Vagina (tissue), 2 donors: ENCODE results near the gene ZNF423. TPM values are rescaled to one million over a fixed set of nuclear protein-coding genes. Genes with fewer than 3 reads are reported as not detected.

ENCODE experiments used
- DNase-seq, 2 donors: peaks; one replicate each; pipeline ENCODE4 v3.0.0-alpha.2; 2017; ENCODE audit errors: extremely low spot score in 2 of 2
- H3K27ac ChIP-seq: fragments of 200-600 bp; sonication (generic); one replicate; pipeline ENCODE4 v1.5.1; 2019
- H3K27me3 ChIP-seq: fragments of 200-600 bp; sonication (generic); one replicate; pipeline ENCODE4 v1.5.1; 2019
- H3K36me3 ChIP-seq, 2 donors: fragments of 200-600 bp; sonication (generic); one replicate each; pipeline ENCODE4 v1.5.1; 2017 to 2019
- H3K4me1 ChIP-seq: fragments of 200-600 bp; sonication (generic); one replicate; pipeline ENCODE4 v1.5.1; 2019
- H3K4me3 ChIP-seq, 2 donors: fragments of 200-600 bp; sonication (generic); 1 replicate in 1 of 2; 2 replicates in 1 of 2; pipeline ENCODE4 v1.5.1; 2016 to 2019
- H3K9me3 ChIP-seq: fragments of 200-600 bp; sonication (generic); one replicate; pipeline ENCODE4 v1.5.1; 2019
- POLR2A ChIP-seq, 2 donors: fragments of 450-650 bp; IDR thresholded peaks; one replicate each; pipeline ENCODE4 v1.6.1; 2017; ENCODE audit warnings: antibody characterized with exemption in 2 of 2, mild to moderate bottlenecking in 2 of 2, moderate library complexity in 2 of 2
- POLR2AphosphoS5 ChIP-seq, 2 donors: sonication (generic); formaldehyde crosslinking; IDR thresholded peaks; one replicate each; pipeline ENCODE4 v1.9.0; 2017; ENCODE audit warnings: antibody characterized with exemption in 2 of 2, mild to moderate bottlenecking in 2 of 2, low read depth in 1 of 2; ENCODE audit not compliant: insufficient read depth in 1 of 2
- intact Hi-C: fragments of 100-400 bp; cut with DNase I; formaldehyde crosslinking; loops from one replicate; pipeline ENCODE4 v1.15.1; 2023
- total RNA-seq: library from RNA; depleted of rRNA; stranded (reverse); fragments of >200 nt; gene quantifications from one replicate; pipeline ENCODE4 v1.2.3, GENCODE V29; 2016
- TF ChIP-seq, protein P1 (sequence below), 3 experiments: fragments of 450-650 bp in 2 of 3; fragments of 200-600 bp in 1 of 3; sonication (generic) in 1 of 3; IDR thresholded peaks; one replicate each; pipeline ENCODE4 v1.5.1; 2017 to 2019; ENCODE audit warnings: antibody characterized with exemption in 3 of 3, mild to moderate bottlenecking in 2 of 3, moderate library complexity in 2 of 3

ZNF423 gene
- total RNA-seq, 1 donor from 2014 or later = 10.3 TPM

DNA sequence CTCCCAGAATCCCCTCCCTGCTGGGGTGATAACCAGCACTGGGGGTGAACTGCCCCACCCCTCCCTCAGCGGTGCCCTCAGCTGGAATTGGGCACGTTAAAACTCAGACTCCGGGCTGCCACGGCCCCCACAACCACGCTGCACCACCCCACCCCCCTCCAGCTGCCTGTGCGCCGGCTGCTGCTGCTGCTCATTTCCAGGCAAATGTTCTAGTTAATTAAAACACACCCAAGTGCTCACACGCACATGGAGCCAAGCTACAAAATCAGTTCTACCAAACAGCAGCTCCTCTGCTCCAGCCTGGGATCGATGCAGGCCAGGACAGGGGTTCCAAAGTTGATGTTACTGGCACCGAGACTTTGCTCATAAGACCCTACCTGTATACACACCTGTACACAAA, 180.5 kb downstream of the ZNF423 start:
- TF ChIP-seq POLR2A (IDR thresholded peaks at IDR 0.05) (no peak), POLR2AphosphoS5 (IDR thresholded peaks at IDR 0.05; ENCODE audit: insufficient read depth in 1 of 2, low read depth in 1 of 2) (no peak)
- TF ChIP-seq, protein P1, sequence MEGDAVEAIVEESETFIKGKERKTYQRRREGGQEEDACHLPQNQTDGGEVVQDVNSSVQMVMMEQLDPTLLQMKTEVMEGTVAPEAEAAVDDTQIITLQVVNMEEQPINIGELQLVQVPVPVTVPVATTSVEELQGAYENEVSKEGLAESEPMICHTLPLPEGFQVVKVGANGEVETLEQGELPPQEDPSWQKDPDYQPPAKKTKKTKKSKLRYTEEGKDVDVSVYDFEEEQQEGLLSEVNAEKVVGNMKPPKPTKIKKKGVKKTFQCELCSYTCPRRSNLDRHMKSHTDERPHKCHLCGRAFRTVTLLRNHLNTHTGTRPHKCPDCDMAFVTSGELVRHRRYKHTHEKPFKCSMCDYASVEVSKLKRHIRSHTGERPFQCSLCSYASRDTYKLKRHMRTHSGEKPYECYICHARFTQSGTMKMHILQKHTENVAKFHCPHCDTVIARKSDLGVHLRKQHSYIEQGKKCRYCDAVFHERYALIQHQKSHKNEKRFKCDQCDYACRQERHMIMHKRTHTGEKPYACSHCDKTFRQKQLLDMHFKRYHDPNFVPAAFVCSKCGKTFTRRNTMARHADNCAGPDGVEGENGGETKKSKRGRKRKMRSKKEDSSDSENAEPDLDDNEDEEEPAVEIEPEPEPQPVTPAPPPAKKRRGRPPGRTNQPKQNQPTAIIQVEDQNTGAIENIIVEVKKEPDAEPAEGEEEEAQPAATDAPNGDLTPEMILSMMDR (IDR thresholded peaks at IDR 0.05) = no peak
- Histone ChIP-seq H3K4me3 (no peak overlapping the region), H3K4me1 (no peaks in the 10 kb centered on the region), H3K9me3 (no peaks in the 10 kb centered on the region), H3K27ac (no peak overlapping the region), H3K27me3 (no peaks in the 10 kb centered on the region), H3K36me3 (no peaks in the 10 kb centered on the region)
- DNase-seq = no peak
- intact Hi-C loops = no loop called here

DNA sequence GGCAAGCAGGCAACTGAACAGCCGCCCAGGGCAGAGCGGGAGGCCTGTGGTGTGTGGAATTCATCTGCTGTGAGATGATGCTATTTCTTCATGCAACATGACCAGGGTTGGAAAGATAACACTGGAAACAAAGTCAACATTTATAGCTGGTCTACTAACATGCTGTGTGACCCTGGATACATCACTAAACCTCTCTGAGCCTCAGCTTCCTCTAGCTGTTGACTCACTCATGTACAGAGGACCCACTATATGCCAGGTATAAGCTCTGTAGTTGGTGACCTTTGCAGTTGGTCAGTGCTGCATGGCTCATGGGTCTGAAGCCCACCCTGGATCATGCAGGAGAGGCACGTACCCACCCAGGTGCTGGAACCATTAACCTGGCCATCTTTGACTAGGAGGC, 180.9 kb downstream of the ZNF423 start:
- Histone ChIP-seq H3K4me1 (no peaks in the 10 kb centered on the region), H3K27ac (no peak overlapping the region), H3K4me3 (no peak overlapping the region), H3K27me3 (no peaks in the 10 kb centered on the region), H3K36me3 (no peaks in the 10 kb centered on the region), H3K9me3 (no peaks in the 10 kb centered on the region)
- DNase-seq = no peak
- no peak for TF ChIP-seq POLR2A (IDR thresholded peaks at IDR 0.05)
- TF ChIP-seq POLR2AphosphoS5 (IDR thresholded peaks at IDR 0.05; ENCODE audit: insufficient read depth in 1 of 2, low read depth in 1 of 2) = no peak
- TF ChIP-seq, protein P1 (IDR thresholded peaks at IDR 0.05) = no peak
- intact Hi-C loops = no loop called here

DNA sequence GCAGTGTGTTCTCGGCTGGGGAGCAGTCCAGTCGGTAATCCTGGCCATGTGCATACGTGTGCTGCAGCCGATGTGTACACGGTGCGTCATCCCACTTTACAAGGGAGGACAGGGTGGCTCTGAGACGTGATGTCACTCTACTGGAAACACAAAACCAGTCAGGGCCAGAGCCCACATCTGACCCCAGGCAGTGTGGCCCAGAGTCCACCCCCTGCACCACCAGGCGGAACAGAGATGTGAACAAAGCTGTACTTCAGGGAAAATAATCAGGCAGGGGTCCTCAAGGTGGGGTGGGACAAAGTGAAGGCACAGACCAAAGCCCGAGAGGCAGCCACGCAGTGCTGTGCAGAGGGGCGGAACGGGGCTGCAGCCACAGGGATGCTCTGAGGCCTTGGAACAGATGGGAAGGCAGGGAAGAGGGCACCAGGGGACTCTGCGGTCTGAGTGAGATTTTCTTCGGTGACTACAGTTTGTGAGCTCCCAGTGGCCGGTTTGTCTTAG, 181.5 kb downstream of the ZNF423 start:
- no peaks in the 10 kb centered on the region for H3K27me3 ChIP-seq
- DNase-seq = no peak
- TF ChIP-seq POLR2A (IDR thresholded peaks at IDR 0.05) = no peak
- TF ChIP-seq POLR2AphosphoS5 (IDR thresholded peaks at IDR 0.05; ENCODE audit: insufficient read depth in 1 of 2, low read depth in 1 of 2) = no peak
- TF ChIP-seq, protein P1 (IDR thresholded peaks at IDR 0.05) = no peak

GRCh38 chr16:49673442-49673841, 182.5 kb downstream of the ZNF423 start:
- Histone ChIP-seq H3K4me1 (no peaks in the 10 kb centered on the region), H3K9me3 (no peaks in the 10 kb centered on the region), H3K27me3 (no peaks in the 10 kb centered on the region), H3K27ac (no peak overlapping the region), H3K4me3 (no peak overlapping the region), H3K36me3 (no peaks in the 10 kb centered on the region)
- TF ChIP-seq POLR2A (IDR thresholded peaks at IDR 0.05) = no peak
- TF ChIP-seq, protein P1 (IDR thresholded peaks at IDR 0.05) = no peak
- TF ChIP-seq POLR2AphosphoS5 (IDR thresholded peaks at IDR 0.05; ENCODE audit: insufficient read depth in 1 of 2, low read depth in 1 of 2) = no peak
- DNase-seq = no peak
- intact Hi-C loops = no loop called here

More for the DNA sequence above, 181.5 kb downstream of the ZNF423 start:
- H3K27ac ChIP-seq = no peak overlapping the region
- no peak overlapping the region for H3K4me3 ChIP-seq
- intact Hi-C loops = no loop called here
- H3K4me1 ChIP-seq = no peaks in the 10 kb centered on the region
- no peaks in the 10 kb centered on the region for H3K9me3 ChIP-seq
- no peaks in the 10 kb centered on the region for H3K36me3 ChIP-seq

- no peak overlapping the region for H3K27ac ChIP-seq
- no peaks in the 10 kb centered on the region for H3K9me3 ChIP-seq
- no peak for TF ChIP-seq POLR2A (IDR thresholded peaks at IDR 0.05)
- TF ChIP-seq POLR2AphosphoS5 (IDR thresholded peaks at IDR 0.05; ENCODE audit: insufficient read depth in 1 of 2, low read depth in 1 of 2) = no peak
- no peak for DNase-seq
- intact Hi-C loops = no loop called here
- no peak overlapping the region for H3K4me3 ChIP-seq
- no peaks in the 10 kb centered on the region for H3K27me3 ChIP-seq
- H3K36me3 ChIP-seq = no peaks in the 10 kb centered on the region
- no peaks in the 10 kb centered on the region for H3K4me1 ChIP-seq
Observed at GRCh38 chr16:49672753-49673152, 183.2 kb downstream of the ZNF423 start.
